Activated CD8-positive, alpha-beta memory T cell treated with anti-CD3 and anti-CD28 coated beads, Interleukin-2, amount 50 U/mL, for 4 hours (primary cell): Measurements from ENCODE around the gene CREB3L2.
"Not testable (repeated sequence)": the region's sequence is repeated elsewhere in the genome, so short reads cannot be mapped to it uniquely, and the experiment has no call there.

Experiments
- DNase-seq: peaks from one replicate; pipeline ENCODE4 v3.0.0-alpha.2; 2020

Gene CREB3L2

GRCh38 chr7:137831555-137831954, 170.3 kb downstream of the CREB3L2 start:
- not testable (repeated sequence) for DNase-seq

GRCh38 chr7:137829337-137829992, 172.4 kb downstream of the CREB3L2 start:
- DNase-seq: no peak

- no peak for DNase-seq
Measured at GRCh38 chr7:137828456-137828855, 173.4 kb downstream of the CREB3L2 start.

GRCh38 chr7:137825489-137825888, 176.4 kb downstream of the CREB3L2 start:
- no peak for DNase-seq
